Right renal cortex interstitium (tissue), 3 donors: ENCODE measurements around the gene PCOLCE2. TPM values are rescaled to one million over a fixed set of nuclear protein-coding genes. Genes with fewer than 3 reads are reported as not detected.

Experiments used
- DNase-seq, 3 donors: peaks; one replicate each; pipeline ENCODE4 v3.0.0-alpha.2; 2013; ENCODE audit warnings: low read depth in 3 of 3, low spot score in 2 of 3
- polyA plus RNA-seq, 3 donors: library from polyadenylated mRNA; unstranded; fragments of 120-200 nt; gene quantifications; one replicate each; pipeline ENCODE4 v1.2.1, GENCODE V29; 2013; ENCODE audit not compliant: insufficient read length in 3 of 3

Gene PCOLCE2
- polyA plus RNA-seq, 3 donors: 4.2 to 7.6 (median 4.9) TPM

- no peak for DNase-seq
Measured at GRCh38 chr3:142817356-142817755, 71.5 kb downstream of the PCOLCE2 start.

DNA sequence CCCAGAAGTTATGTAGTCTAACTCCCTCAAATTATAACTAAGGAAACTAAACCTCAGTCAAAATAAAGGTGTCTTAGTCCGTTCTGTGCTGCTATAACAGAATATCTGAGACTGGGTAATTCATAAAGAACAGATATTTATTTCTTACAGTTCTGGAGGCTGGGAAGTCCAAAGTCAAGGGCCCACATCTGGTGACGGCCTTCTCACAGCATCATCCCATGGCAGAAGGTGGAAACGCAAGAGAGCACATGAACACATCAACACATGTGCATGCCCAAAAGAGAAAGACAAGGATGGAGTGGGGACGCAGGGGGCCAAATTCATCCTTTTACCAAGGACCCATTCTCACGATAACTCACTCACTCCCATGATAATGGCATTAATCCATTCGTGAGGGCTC lies 73.1 kb downstream of the PCOLCE2 start:
- no peak for DNase-seq

DNA sequence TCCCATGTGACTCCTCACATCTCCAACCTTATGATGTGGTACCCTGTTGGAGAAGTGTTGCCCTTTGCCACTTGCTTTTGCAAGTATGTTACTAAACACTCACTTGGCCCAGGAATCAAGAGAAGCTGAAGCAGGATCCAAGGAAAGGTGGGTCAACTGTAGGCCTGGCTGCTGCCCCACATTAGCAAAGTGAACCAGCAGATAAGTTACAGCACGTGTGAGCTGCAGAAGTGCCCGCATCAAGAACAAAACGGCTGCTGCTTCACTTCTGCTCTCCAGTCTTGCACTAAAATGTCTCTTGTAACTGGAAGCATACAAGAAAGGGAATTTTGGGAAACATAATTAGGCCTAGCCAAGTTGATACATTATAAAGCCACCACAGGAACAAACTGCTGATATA lies 79.6 kb downstream of the PCOLCE2 start:
- DNase-seq: no peak

- no peak for DNase-seq
Measured at GRCh38 chr3:142808103-142808917, 80.6 kb downstream of the PCOLCE2 start.

- no peak for DNase-seq
Measured at GRCh38 chr3:142802891-142803290, 86.0 kb downstream of the PCOLCE2 start.

GRCh38 chr3:142801746-142802145 lies 87.1 kb downstream of the PCOLCE2 start:
- DNase-seq: no peak

- no peak for DNase-seq
Measured at GRCh38 chr3:142796823-142797222, 92.1 kb downstream of the PCOLCE2 start.

DNA sequence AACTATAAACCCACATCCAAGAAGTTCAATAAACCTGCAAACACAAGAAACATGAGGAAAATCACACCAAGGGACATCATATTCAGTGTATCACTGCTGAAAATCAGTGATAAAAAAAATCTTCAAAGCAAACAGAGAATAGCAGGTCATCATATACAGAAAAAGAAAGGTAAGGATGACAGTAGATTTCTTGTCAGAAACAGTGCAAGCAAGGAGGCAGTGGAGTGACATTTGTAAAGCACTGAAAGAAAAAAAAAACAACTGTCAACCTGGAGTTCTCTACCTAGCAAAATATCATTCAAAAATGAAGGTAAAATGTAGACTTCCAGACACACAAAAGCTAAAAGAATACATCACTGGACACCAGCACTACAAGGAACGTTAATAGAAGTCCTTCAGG lies 93.6 kb downstream of the PCOLCE2 start:
- DNase-seq: no peak

- no peak for DNase-seq
Measured at GRCh38 chr3:142794508-142794907, 94.4 kb downstream of the PCOLCE2 start.

DNA sequence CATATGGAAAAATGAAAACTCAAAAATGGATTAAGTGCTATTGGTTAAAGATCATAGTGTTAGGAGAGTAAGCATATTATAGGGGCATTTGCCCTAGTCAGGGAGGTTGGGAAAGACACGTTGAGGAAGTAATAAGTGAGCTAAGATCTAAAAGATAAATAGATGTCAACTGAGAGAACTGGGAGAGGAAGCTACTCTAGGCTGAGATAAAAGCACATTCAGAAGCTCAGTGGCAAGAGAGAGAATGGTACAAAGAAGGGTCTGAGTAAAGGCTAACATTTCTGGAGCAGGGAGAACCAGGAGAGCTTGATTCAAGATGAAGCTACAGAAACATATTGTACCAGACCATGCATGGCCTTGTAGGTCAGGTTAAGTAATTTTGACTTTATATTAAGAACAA lies 101.2 kb downstream of the PCOLCE2 start:
- DNase-seq: no peak

GRCh38 chr3:142785996-142786395 lies 102.9 kb downstream of the PCOLCE2 start:
- DNase-seq: no peak

DNA sequence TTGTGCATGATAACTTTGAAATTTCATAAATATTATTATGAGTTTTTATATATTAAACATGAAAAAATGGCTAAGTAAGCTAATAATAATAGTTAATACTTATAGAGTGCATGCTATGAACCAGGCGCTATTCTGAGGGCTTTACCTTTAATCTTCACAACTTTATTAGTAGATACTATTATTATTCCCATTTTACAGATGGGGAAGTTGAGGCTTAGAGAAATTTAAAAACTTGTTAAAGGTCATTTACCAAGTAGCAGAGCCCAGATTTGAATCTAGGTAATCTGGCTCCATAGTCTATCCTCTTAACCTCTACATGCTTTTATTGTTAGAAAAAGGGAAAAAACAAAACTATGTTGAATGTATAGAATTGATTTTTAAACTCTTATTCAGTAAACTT lies 104.7 kb downstream of the PCOLCE2 start:
- no peak for DNase-seq

DNA sequence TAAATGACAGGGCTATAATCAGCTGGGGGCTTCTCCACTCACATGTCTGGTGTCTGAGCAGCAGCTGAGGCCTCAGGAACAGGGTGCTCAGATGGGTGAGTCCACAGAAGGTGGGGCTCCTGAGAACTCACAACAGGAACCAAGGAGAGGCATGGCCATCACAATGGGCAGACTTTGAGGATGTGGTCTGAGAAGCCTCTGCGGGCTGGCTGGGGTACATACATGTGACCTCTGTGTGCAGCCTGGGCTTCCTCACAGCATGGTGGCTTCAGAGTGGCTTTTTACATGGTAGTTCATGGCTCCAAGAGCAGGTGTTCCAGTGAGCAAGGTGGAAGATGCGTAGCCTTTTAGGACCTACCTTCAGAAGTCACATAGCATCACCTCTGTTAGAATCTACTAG lies 106.3 kb downstream of the PCOLCE2 start:
- DNase-seq: no peak

- no peak for DNase-seq
Measured at GRCh38 chr3:142779591-142779990, 109.3 kb downstream of the PCOLCE2 start.

GRCh38 chr3:142778541-142778940 lies 110.3 kb downstream of the PCOLCE2 start:
- DNase-seq: no peak

DNA sequence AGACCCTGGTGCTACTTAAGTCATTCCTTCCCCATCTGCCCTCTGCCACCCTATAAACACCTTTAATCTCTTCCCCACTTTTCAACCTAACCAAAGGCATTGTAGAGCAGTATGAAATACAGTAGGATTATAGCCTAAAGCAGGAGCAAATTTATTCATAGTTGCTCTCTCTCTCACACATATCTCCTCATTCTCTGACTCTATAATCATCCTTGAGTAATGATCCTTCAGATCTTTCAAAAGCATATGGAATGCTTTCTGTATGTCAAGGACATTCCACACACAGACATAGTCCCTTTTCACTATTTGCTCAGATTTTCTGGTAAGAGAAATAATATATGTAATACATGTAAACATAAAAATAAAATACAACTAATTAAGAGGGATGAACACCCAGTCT lies 111.0 kb downstream of the PCOLCE2 start:
- no peak for DNase-seq

DNA sequence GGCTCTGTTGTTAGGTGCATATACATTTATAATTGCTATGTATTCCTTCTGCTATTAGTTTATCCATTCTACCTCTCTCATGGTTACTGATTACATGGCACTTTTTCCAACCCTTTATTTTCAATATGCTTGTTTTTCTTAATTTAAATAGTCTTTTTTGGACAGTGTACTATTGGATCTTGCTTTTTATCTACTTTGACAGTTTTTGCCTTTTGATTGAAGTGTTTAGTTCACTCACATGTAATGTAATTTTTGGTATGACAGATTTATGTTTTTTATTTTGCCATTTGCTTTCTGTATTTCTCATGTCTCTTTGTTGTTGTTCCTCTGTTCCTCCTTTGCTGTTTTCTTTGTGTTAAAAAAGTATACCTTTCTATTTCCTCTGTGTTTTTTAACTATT lies 120.5 kb downstream of the PCOLCE2 start:
- no peak for DNase-seq

Other genes with a start within 250 kb of the PCOLCE2 start
- 10 to 100 TPM in 1 of 3 donors, 1 to 10 TPM in 2; 9.2 to 11.6 (median 9.3) TPM for gene TRPC1, start 165.0 kb downstream of the PCOLCE2 start, polyA plus RNA-seq
- gene PAQR9, start 74.6 kb upstream of the PCOLCE2 start, polyA plus RNA-seq: under 1 TPM; 0.44 to 0.60 (median 0.47) TPM
- gene U2SURP, start 112.5 kb upstream of the PCOLCE2 start, polyA plus RNA-seq: 100 to 1,000 TPM; 137 to 160 (median 159) TPM
- 10 to 100 TPM; 21.0 to 29.7 (median 28.0) TPM for gene CHST2, start 230.7 kb upstream of the PCOLCE2 start, polyA plus RNA-seq